GM21526 (cell line): ENCODE data around the gene ADD3.

Experiments
- ATAC-seq: cut with Tn5 transposase; IDR thresholded peaks from one replicate; pipeline ENCODE4 v1.9.1; 2021; ENCODE audit warnings: moderate library complexity; ENCODE audit not compliant: unreplicated experiment, low FRiP score

Gene ADD3

DNA sequence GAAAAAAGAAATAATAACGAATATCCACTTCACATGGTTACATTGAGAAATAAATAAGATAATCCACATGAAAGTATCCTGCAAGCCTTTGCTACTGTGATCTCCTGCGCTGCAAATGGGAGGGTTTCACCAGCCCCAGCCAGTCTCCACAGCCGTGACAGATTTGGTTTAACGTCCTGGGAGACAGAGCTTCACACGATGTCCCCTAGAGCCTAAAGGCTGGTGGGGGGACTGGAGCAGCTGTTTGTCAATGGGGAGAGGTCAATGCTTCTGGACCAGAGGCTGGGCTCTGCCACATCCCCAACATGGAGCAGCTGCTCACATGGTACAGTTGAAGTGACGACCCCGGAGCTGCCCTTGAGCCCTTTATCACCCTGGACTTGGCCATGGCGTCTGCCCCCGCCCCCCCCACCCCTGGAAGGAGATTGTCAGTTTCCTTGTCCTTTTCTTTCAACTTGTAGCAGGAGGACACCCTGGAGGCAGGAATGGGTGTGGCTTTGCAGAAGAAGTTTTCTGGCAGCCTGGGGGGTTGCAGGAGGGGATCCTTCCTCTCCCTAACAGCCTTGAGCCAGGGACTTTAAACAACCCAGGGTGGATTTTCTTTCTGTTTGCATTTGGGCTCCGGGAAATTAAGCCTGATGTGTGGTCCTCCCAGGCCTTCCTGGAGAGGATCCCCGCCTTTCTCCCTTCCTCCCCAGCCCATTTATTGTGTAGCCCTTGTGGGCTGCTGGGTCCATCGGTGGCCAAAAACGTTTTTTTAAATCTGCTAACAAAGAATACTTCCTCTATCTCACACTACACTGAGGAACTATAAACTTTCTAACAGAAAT is 162.6 kb downstream of the ADD3 start:
- ATAC-seq: no peak

- ATAC-seq: no peak
Observed at GRCh38 chr10:110171032-110171431, 163.2 kb downstream of the ADD3 start.

- no peak for ATAC-seq
Observed at GRCh38 chr10:110172155-110172554, 164.4 kb downstream of the ADD3 start.

GRCh38 chr10:110174201-110174600 is 166.4 kb downstream of the ADD3 start:
- ATAC-seq: no peak

DNA sequence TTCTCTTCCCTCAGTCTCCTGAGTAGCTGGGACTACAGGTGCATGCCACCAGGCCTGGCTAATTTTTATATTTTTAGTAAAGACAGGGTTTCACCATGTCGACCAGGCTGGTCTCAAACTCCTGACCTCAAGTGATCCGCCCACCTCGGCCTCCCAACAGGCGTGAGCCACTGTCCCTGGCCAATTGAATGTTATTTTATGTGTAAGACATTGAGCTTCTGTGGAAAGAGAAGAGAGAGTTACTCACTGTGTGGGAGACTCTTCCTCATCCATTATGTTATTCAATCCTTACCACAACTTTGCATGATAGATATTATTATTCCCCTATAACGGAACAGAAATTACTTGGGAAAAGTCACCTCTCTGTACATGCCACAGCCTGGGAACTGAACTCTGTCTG is 167.0 kb downstream of the ADD3 start:
- no peak for ATAC-seq

DNA sequence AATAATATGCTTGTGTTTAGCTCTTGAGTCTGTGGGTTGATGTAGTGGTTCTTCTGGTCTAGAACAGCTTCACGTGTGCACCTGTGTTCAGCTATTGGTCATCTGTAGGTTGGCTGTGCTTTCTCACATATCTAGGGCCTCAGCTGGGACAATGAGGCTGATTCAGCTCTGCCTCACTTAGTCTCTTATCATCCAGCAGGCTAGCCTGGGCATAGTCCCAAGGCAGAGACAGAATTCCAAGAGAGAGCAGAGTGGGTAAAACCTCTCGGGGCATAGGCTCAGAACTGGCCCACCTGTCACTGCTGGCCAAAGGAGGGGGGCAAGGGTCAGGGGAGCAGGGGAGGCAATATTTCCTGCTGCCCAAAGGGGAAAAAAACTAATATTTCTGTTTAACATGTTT is 167.6 kb downstream of the ADD3 start:
- no peak for ATAC-seq

DNA sequence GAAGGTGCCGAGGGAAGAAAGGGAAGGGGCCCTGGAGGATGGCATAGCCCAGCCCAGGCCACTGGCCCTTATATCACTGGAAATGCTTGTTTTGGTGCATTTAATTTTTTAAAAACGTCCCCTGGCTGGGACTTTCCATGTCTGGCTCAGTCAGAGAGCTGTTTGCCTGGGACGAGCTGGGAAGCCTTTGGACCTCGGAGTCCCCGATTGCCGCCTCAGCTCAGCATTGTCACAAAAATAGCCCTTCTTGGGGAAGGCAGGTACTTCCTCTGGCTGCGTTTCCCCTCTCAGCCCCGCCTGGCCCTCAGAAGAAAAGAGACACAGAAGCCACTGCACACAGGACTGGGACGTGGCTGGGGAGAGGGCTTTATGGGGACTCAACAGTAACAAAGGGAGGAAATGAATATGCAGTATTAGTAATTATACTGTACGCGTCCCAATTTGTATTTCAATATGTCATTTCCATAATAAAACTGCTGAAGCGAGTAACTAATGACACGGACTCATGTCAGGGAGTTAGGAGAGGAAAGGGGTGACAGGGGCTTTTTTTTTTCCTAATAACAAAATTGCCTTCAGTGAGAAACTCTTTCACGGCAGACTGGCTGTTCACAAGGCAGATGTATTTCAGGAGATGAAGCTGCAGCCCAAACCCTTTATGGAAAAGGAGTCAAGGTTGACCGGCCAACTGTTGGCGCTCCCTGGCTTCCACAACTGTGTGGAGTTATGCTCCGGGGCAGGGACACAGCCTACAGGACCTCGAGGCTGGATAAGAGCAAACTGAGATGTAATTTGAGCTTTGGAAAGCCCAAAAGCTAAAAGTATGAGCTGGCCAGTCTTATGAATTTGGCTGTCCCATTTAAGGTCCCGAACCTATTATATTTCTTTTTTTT is 168.6 kb downstream of the ADD3 start:
- no peak for ATAC-seq

GRCh38 chr10:110179220-110179619 is 171.4 kb downstream of the ADD3 start:
- ATAC-seq: no peak

DNA sequence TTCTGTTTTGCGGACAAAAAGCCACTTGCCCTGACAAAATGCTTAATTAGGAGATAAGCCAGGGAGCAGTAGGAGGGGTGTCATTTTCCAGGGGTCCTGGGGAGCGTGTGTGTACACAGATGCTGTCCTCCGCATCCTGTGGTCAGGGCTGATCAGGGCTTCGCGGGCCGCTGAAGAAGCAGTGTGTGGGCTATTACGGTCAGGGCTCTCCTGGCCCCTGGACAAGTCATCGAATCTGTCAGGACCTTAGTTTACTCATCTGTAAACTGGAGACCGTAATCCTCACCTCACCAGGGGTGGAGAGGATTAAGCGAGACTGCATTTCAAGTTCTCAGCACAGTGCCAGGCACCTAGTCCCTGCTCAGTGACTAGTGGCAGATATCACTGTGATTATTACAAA is 173.7 kb downstream of the ADD3 start:
- ATAC-seq: no peak

DNA sequence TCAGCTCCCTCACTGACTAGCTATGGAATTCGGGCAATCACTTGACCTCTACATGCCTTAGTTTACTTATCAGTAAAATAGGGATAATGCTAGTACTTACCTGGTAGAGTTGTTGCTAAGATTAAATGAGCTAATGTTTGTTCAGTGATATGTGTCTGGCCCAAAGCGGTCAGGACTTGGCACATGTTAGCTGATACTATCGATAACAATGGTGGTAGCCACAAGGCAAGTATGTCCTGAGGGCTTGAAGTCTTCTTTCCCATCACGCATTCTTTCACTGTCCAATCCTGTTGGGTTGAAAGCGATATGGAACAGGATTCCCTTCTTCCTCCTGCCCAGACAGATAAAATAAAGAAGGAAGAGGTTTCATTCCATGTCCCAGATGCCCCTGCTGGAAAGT is 174.1 kb downstream of the ADD3 start:
- no peak for ATAC-seq

- no peak for ATAC-seq
Observed at GRCh38 chr10:110184398-110184797, 176.6 kb downstream of the ADD3 start.
